GM23248 (cell line): ENCODE measurements around the gene TRIM29.

Experiments used
- EZH2 ChIP-seq: fragments of 200-600 bp; sonication (generic); IDR thresholded peaks from 2 replicates; pipeline ENCODE4 v1.6.1; 2018; ENCODE audit warnings: antibody characterized with exemption, mild to moderate bottlenecking; ENCODE audit not compliant: insufficient read depth, poor library complexity, severe bottlenecking
- EZH2phosphoT487 ChIP-seq: fragments of 200-600 bp; sonication (generic); IDR thresholded peaks from 2 replicates; pipeline ENCODE4 v1.6.1; 2018; ENCODE audit warnings: antibody characterized with exemption, moderate library complexity, mild to moderate bottlenecking, low read depth; ENCODE audit not compliant: insufficient read depth

DNA sequence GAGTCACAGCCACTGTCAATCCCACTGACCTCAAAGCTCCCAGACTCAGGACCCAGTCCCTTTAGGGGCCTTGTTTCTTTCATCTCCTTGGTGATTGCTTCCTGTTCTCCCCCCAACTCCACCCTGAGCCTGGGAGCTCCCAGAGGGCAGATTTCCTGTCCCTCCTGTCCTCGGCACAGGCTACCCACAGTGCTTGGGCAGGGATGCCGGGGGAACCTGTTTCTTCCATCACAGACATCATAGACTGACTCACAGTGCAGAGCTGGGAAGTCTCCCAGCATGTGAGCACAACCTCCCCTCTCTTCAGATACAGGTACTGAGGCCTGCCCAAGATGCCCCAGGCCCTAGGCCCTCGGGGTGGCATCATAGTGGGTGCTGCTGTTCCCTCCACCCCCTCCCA lies 16.6 kb downstream of the TRIM29 start:
- no peak for TF ChIP-seq EZH2
- no peak for TF ChIP-seq EZH2phosphoT487
